Esophagus muscularis mucosa (tissue), 4 donors: ENCODE results near the gene SLAIN1.

Experiments used
- EP300 ChIP-seq: sonication (generic); formaldehyde crosslinking; IDR thresholded peaks from one replicate; pipeline ENCODE4 v1.6.1; 2017; ENCODE audit warnings: antibody characterized with exemption
- POLR2A ChIP-seq: fragments of 450-650 bp; IDR thresholded peaks from one replicate; pipeline ENCODE4 v1.6.1; 2017; ENCODE audit warnings: antibody characterized with exemption, moderate library complexity, mild to moderate bottlenecking, low read depth
- TF ChIP-seq, protein P1 (sequence below), 3 experiments: fragments of 200-600 bp in 2 of 3; fragments of 450-650 bp in 1 of 3; sonication (generic) in 2 of 3; IDR thresholded peaks; one replicate each; pipeline ENCODE4 v1.5.1; 2017 to 2019; ENCODE audit warnings: antibody characterized with exemption in 3 of 3, mild to moderate bottlenecking in 2 of 3, moderate library complexity in 1 of 3

DNA sequence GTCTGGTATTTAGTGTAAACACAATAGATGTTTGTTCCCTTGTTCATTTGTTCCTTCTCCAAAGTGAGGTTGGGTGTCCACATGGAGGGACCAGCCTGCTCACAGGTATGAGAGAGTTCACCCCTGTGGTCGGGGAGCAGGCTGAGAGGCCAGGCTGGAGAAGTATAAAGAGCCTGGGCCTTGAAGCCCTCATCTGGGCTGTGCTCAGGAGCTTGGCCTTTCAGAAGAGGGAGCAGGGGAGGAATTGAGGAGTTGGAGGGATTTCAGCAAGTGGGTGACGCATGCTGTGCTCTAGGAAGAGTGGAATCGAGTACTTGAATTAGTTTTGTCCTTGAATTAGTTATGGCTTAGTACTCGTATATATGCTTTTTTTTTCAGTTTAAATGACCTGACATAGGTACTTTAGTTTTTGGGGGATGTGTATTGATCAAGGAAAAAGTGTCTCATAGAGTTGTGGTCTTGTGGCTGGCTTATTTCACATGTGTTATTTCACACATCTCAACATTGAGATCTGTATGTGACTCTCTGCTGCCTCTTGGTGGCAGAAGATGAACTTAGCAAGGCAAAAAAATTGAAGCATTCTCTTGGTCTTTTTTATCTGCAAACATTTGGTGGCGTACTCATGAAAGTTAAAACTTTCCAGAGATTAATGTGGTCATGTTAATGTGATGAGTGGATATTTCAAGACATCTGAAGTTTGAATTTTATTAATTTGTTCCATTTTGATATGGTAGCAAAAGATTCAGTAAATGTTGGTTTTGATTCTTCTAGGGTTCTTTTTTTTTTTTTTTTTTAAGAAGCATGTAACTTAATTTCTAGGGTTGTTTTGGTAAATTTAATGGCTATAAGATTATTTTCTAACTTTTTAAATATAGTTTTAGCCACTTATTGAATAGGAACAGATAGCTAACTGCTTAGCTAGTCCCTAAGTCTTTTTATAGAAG is 54.3 kb downstream of the SLAIN1 start:
- TF ChIP-seq, protein P1, sequence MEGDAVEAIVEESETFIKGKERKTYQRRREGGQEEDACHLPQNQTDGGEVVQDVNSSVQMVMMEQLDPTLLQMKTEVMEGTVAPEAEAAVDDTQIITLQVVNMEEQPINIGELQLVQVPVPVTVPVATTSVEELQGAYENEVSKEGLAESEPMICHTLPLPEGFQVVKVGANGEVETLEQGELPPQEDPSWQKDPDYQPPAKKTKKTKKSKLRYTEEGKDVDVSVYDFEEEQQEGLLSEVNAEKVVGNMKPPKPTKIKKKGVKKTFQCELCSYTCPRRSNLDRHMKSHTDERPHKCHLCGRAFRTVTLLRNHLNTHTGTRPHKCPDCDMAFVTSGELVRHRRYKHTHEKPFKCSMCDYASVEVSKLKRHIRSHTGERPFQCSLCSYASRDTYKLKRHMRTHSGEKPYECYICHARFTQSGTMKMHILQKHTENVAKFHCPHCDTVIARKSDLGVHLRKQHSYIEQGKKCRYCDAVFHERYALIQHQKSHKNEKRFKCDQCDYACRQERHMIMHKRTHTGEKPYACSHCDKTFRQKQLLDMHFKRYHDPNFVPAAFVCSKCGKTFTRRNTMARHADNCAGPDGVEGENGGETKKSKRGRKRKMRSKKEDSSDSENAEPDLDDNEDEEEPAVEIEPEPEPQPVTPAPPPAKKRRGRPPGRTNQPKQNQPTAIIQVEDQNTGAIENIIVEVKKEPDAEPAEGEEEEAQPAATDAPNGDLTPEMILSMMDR (IDR thresholded peaks at IDR 0.05): peak; percentile 67 to 80 (median 70)
- no peak for TF ChIP-seq EP300
- TF ChIP-seq POLR2A: no peak
